ENCODE data around the gene SLC25A30.
"Not testable (repeated sequence)": the region's sequence is repeated elsewhere in the genome, so short reads cannot be mapped to it uniquely, and the experiment has no call there.

SLC25A30 gene

DNA sequence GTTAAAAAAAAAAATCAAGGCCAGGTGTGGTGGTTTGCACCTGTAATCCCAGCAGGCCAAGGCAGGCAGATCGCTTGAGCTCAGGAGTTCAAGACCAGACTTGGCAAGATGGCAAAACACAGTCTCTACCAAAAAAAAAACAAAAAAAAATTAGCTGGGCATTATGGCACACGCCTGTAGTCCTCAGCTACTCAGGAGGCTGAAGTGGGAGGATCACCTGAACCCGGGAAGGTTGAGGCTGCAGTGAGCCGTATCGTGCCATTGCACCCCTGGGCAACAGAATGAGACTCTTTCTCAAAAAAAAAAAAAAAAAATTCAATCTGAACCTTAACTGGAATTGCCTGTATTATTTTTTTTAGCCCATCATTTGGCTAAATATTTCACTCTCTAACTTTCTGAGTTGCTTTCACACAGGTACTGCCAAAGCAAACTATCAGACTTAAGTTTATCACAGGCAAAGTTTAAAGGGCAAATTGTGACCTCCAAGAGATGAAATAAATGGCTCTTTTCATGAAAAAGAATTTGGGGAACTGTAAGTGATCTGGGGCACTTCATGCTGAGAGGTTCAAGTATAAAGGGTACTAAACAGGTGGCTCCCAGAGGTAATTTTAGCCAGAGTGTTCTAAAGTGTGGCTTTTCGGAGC is 14.7 kb upstream of the SLC25A30 start:
- no peak for DNase-seq

DNA sequence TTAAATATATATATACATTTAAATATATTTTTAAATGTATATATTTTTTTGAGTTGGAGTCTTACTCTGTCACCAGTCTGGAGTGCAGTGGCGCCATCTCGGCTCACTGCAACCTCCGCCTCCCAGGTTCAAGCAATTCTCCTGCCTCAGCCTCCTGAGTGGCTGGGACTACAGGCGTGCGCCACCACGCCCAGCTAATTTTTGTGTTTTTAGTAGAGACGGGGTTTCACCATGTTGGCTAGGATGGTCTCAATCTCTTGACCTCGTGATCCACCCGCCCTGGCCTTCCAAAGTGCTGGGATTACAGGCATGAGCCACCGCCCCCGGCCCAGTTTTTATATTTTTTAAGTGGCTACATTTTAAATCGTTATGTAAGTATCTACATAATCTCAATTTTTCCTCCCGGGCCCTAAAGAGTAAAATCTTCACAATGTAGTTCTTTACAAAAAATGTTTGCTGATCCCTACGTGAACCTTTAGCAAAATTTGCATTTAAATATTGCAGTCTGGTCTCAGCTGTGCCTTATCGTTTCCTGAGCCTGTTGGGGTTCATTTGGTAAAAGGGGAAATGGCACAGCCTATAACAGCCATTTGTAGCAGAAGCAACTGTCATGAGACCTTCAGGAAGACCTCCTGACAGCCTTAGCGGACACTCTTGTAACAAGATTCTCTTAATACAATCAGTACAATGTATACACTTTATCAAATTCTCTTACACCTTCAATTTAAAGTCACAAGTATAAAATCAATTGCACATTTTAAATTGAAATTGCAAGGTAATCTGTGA is 8.1 kb upstream of the SLC25A30 start:
- DNase-seq, result not testable (repeated sequence)

DNA sequence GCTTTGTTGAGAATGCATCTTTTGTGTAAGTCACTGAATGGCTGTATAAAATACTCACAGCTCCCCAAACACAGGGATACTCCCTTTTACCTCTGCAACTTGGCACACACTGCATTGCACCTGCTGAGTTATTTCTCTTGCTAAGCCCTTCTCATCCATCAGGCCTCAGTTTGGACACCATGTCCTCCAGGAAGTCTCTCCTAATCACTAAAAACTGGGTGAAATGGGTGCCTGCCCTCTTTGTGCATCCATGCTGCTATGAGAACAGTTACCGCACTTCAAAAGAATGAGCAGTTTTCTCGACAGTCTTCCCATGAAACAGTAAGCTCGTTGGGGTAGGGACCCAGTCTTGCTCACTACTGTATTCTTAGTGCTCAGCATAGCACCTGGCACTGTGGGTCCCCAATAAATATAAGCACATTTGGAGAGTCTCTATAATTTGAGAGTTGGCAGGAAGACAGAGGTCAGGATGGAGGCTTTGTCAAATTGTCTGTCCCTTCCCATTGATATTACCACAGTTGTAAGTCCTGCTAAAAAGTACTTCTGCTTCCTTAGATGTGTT is 4.6 kb upstream of the SLC25A30 start:
- DNase-seq, result no peak

DNA sequence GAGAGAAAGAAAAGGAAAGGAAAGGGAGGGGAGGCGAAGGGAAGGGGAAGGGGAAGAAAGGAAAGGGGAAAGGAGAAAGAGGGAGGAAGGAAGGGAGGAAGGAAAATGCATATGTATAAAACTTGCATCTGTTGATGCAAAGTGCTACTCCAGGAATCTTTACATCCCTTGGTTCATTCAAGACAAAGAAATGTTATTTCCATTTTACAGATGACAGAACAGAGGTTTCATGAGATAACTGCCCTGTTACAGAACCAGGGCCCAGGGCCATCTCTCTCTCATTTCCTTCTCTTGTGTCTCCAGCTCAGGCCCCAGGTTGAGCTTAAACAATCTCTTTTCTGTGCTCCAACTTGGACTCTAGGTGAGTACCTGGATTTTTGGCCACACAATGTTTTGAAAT is 1.8 kb upstream of the SLC25A30 start:
- DNase-seq, result no peak

DNA sequence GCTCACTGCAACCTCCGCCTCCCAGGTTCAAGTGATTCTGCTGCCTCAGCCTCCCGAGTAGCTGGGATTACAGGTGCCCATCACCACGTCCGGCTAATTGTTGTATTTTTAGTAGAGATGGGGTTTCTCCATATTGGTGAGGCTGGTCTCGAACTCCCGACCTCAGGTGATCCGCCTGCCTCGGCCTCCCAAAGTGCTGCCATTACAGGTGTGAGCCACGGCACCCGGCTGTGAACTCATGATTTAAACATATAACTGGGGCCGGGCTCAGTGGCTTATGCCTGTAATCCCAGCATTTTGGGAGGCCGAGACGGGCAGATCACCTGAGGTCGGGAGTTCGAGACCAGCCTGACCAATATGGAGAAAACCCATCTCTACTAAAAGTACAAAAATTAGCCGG is 1.2 kb upstream of the SLC25A30 start:
- DNase-seq, result not testable (repeated sequence)

DNA sequence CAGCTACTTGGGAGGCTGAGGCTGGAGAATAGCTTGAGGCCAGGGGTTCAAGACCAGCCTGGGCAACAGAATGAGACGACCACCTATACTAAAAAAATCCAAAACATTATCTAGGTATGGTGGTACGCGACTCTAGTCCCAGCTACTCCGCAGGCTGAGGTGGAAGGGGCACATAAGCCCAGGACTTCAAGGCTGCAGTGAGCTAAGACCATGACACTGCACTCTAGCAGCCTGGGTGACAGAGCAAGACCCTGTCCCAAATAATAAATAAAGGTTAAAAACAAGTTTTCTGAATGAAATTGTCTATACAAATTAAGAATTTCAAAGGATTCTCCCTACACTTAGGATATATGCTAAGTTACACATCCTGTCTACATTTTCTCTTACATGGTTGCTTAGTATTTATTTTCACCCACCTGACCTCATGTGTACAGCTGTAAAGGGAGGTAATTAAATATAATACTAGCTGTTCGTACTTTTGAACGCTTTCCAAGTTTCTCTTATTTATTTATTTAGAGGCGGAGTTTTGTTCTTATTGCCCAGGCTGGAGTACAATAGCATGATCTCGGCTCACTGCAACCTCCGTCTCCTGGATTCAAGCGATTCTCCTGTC is 1.6 kb downstream of the SLC25A30 start:
- DNase-seq, result no peak

DNA sequence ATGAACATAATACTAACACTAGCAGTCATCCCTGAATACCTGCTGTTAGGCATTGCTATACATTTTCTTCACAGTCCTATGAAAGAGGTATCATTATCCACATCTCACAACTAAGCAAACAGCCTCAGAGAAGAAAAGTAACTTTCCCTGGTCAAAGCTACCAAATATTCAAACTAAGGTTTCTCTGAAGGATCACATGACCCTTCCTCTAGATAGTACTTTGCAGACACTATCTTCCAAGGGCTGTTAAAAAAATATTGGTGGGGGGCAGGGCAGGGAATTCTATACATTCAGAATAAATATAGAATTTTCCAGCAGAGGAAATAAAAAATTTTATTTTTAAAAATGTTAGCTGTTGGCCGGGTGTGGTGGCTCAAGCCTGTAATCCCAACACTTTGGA is 3.1 kb downstream of the SLC25A30 start:
- no peak for DNase-seq

DNA sequence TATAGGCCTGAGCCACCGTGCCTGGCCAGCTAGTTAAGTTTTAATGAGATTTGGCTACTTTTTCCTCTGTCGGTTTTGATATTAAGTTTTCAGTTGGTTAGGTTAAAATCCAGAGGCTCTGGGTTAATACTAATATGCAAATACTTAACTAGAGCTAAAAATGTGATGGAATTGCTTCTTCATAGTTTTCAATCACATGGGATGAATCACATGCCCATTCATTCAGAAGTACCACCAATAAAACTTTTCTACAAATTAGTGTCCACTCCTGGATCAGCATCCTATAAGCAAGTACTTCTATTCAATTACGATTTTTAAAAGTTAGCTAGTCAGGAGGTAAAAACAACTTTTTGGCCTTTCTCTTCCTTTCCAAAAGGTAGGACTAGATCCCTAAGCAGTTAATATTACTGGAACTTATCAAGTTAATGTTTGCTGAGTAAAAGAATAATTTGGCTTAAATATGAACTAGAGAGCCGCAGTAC is 4.3 kb downstream of the SLC25A30 start:
- DNase-seq, result no peak

DNA sequence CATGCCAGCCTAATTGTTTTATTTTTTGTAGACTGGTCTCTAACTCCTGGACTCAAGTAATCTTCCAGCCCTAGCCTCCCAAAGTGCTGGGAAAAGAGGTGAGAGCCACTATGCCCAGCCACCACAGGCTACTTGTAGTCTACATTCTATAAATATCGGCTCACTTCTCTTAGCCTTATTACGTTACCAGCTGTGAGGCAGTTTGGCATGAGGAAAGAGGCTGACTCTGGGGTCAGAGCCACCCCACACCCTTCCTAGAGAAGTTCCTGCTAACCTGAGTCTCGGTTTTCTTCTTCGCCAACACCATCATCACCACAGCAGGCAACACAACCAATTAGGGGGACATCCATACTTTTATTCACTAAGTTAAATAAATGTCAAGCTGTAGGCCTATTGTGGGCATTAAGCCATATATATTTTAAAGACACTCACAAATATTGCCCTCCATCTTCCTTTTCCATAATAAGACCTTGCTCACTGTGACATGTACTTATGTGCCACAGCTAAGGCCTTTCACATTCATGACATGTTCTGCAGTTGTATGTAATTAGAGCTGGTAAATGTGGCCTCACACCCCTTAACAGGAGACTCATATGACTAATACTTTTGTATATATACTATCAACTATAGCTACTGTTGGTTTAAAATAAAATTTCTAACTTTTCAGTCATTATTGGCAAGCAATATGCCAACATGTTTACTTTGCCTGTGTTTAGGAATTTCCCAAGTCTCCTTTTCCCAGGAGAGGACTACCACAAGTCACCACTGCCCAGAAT is 5.7 kb downstream of the SLC25A30 start:
- DNase-seq, result no peak

DNA sequence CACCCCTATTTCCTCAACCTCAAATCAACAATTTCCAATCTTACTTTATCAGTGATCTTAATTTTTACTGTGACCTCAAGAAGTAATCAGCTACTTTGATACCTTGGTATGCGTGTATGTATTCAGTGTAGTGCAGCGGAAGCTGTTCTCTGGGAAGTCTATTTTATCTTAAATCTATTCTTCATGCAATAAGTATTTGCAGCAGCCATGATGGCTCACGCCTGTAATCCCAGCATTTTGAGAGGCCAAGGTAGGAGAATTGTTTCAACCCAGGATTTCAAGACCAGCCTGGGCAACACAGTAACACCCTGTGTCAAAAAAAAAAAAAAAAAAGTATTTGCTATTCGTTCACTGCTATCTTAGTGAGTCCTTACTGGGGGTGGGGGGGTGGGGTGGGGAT is 6.5 kb downstream of the SLC25A30 start:
- DNase-seq, result no peak

DNA sequence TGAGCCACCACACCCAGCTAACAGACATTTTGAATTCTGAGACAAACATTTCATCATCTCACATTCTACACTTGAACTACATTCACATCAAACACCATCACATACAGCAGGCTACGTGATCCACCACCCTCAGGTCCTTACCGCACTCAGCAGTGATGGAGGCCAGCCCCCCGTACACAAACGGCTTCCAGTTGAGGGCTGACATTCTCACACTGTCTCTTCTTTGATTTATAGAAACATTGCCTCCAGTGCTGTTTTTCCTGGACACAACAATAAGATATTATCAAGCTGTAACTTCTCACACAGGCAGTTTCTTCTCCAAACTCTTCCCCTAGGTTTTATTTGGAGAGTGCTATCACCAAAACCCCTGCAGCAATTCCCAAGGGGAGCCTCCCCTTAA is 7.0 kb downstream of the SLC25A30 start:
- DNase-seq, result no peak

DNA sequence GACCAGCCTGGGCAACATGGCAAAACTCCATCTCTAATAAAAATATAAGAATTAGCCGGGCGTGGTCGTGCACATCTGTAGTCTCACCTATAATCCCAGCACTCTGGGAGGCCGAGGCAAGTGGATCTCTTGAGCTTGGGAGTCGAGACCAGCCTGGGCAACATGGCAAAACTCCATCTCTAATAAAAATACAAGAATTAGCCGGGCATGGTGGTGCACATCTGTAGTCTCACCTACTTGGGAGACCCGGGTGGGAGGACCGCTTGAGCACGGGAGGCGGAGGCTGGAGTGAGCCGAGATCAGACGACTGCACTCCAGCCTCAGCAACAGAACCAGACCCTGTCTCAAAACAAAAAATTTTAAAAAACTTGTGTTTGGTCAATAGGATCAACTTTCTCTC is 7.7 kb downstream of the SLC25A30 start:
- DNase-seq, result no peak

DNA sequence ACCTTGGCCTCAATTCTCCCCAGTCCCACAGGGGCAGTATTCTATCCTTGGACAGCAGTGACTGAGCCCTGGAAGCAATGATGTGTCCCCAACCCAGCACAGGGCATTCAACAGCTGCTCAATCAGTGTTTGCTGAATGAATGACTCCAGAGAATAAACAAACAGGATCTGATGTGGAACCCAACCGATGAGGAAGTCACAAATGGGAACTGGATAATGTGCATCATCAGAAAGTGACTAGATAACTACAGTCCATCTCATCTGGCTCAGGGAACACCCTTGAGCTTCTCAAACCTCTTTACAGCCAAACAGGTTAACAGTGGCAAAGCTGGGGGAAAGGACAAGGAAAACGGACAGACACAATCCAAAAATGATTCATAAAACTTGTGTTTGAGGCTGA is 8.2 kb downstream of the SLC25A30 start:
- no peak for DNase-seq

DNA sequence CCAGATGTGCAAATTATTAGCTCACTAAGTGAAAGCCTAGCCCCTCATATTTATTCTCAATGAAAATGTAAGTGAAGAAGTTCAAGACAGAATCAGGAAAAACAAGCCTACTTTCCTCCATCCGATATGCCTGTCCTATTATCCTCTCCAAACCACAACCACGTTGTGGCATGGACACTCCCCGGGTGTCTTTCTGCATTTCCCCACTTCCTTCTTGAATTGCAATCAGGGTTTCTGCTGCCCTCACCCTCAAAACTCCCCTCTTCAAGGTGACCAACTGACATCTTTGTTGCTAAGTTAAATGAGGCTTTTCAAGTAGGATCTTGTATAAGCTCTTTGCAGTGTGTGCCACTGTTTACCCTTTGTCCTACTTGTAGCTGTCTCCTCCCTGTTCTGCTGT is 11.8 kb downstream of the SLC25A30 start:
- DNase-seq, result no peak

DNA sequence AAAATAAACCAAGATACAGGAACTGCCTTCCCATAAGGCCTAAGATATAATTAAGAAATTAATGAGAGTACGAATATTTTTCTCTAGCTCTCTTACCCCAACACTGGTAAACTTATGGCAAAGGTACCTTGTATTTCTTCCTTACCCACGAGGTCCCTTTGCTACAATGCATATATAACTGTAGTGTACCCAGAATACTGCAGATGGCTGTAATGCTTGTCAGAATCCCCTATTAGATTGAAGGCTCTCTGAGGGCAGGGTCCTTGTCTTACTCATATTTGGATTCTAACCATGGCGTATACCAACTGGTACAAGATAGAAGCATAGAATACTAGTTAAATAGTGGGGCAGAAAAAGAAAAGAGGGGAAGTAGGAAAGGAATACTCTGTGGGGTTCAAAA is 15.1 kb downstream of the SLC25A30 start:
- no peak for DNase-seq

DNA sequence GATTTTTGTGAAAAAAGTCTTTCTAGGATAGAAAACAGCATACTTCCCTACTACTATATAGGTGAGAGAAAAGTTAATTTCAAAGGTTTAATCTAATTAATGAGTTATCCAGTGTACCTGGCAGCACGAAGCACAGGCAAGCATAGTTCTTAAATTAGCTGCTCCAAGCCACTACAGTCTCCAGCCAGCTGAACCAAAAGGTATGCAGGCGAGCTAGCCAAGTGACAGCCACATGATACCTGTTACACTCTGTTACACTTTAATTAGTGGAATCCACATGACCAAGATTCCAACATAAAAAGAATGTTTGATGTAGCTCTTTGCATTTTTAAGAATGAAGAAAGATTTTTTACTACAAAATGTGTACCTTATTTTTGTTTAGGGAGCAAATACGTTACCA is 15.5 kb downstream of the SLC25A30 start:
- no peak for DNase-seq

DNA sequence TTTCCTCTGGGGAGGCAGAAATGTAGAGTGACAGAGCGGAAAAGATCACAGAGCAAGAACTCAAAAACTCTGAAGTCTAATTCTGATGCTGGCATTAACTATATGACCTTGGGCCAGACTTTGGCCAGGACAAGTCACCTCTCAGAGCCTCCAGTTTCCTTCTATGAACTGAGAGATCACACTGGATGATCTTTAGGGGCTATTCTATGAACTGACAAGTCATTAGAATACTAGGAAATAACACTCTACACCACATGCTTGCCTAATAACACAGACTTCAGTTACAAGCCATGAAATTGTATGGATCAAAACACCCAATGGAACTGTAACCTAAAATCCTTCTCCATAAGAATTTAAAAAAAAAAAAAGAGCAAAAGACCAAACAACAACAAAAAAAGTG is 16.9 kb downstream of the SLC25A30 start:
- DNase-seq, result no peak

DNA sequence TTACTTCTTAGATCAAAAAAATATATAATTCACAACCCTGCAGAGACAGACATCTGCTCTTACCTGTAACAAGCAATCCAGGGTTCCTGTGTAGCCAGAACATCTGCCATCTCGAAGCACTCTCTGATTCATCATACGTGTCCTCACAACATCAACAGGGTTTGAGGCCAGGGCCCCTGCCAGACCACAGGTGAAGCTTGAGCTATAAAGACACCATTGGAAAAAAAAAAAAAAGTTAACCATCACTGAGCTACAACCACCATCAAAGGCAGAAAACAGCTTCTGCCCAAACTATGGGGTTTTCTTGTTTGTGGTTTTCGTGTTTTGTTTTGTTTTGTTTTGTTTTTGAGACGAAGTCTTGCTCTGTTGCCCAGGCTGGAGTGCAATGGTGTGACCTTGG is 19.3 kb downstream of the SLC25A30 start:
- DNase-seq, result no peak

DNA sequence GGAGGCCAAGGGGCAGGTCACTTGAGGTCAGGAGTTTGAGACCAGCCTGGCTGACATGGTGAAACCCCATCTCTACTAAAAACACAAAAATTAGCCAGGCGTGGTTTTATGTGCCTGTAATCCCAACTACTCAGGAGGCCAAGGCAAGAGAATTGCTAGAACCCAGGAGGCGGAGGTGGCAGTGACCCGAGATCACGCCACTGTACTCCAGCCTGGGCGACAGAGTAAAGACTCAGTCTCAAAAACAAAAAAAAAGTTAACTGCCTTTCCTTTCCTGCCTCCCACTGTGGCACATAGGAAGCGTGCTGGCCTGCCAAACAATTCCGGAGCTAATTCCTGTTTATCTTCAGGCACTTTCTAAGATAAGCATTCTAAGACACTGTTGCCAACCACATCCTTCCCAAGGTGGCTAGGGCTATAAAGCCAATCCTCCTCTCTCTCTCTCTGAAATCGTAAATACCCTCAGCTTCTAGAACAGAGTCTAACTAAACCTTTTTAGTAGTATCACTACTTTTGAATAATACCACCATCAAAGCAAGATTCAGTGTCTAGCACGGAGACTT is 21.6 kb downstream of the SLC25A30 start:
- DNase-seq, result no peak

DNA sequence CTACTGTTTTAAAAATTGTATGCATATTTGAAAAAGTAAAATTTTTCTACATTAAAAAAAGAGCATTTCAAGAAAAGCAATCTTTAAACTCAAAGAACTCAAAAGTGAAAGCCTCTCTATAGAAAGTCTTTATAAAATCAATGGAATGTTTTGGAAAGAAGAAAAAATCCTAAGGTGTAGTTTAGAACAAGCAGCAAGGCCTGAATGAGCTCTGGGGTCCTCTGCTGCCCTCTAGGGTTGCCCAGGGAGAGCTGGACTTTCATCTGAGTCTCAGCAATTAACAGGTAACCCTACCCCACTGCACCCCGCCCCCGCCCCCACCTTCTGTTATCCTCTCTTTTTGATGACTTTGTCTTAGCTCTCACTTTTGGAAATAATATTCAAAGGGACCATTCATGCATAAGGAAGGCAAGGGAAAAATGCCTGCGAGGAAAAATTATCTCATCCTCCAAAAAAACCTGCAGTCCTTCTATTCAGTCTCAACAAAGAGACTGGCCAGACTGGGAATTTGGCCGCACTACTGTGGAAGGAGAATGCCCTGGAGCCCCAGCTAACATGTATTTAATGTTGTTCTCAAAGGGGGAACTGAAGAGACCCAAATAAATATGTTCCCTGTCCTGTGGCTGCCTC is 24.1 kb downstream of the SLC25A30 start:
- DNase-seq, result peak in 25 of 51 donors; percentile 1 to 64 (median 20)

DNA sequence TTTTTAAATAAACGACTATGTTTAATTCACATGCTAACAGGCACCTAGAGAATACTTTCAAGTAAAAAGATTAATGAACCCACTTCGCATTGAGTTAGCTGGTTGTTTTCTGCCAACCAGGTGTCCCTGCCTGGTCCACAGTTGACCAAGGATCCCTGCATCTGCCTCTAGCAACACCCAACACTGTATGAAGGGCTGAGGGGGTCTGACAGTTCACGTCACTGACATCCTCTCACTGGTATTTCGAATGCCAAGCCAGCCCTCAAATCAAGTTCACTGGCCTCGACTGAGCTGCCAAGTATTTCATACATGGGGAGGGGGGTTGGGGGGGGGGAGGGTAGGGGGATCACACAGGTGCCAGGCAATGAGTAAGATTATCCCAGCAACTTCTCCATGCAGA is 25.4 kb downstream of the SLC25A30 start:
- DNase-seq, result no peak
